ENCODE data around the gene TEK.

DNA sequence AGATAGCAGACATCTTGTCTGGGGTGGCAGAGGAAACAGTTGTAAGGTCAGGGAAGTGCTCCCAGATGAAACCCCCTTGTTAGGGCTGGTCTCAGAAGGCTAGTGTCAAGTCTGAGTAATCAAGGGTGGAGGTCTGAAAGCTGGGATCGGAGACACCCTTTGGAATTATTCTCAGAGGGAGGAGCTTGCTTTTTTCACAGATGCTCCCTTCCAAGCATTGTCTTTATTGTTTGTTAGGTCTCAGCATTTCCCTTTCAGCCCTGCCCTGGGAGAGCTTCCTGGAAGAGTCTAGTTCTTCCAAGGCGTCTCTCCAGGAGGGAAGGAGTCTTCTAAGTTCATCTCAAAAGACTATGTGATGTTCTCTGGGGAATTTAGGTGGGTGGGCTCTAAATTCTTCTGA, 3.2 kb downstream of the TEK start:
- TF ChIP-seq, protein P1, sequence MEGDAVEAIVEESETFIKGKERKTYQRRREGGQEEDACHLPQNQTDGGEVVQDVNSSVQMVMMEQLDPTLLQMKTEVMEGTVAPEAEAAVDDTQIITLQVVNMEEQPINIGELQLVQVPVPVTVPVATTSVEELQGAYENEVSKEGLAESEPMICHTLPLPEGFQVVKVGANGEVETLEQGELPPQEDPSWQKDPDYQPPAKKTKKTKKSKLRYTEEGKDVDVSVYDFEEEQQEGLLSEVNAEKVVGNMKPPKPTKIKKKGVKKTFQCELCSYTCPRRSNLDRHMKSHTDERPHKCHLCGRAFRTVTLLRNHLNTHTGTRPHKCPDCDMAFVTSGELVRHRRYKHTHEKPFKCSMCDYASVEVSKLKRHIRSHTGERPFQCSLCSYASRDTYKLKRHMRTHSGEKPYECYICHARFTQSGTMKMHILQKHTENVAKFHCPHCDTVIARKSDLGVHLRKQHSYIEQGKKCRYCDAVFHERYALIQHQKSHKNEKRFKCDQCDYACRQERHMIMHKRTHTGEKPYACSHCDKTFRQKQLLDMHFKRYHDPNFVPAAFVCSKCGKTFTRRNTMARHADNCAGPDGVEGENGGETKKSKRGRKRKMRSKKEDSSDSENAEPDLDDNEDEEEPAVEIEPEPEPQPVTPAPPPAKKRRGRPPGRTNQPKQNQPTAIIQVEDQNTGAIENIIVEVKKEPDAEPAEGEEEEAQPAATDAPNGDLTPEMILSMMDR (IDR thresholded peaks at IDR 0.05): no peak
- no peak for TF ChIP-seq POLR2A (IDR thresholded peaks at IDR 0.05)

Data from esophagus squamous epithelium (tissue), 4 donors.